Chondrocyte (in vitro differentiated cells): ENCODE data around the gene BANF1. TPM values are rescaled to one million over a fixed set of nuclear protein-coding genes. Genes with fewer than 3 reads are reported as not detected.
A peak's percentile ranks its signal among the peaks of the same experiment; 100 is the strongest.

ENCODE experiments used
- DNase-seq: peaks from one replicate; pipeline ENCODE4 v3.0.0; 2021; ENCODE audit warnings: mixed read lengths, low spot score
- H3K27ac Mint-ChIP-seq: one replicate; pipeline ENCODE4 v1.8.0; 2021; ENCODE audit warnings: mild to moderate bottlenecking, moderate library complexity, mixed read lengths; ENCODE audit not compliant: unreplicated experiment
- H3K27me3 Mint-ChIP-seq: 2 replicates; pipeline ENCODE4 v1.8.0; 2021; ENCODE audit warnings: low read depth, mixed read lengths
- H3K36me3 Mint-ChIP-seq: 2 replicates; pipeline ENCODE4 v1.8.0; 2021; ENCODE audit warnings: low read depth, mixed read lengths
- H3K4me1 Mint-ChIP-seq: 2 replicates; pipeline ENCODE4 v1.8.0; 2021; ENCODE audit warnings: low read depth, mild to moderate bottlenecking, mixed read lengths
- H3K4me3 Mint-ChIP-seq: one replicate; pipeline ENCODE4 v1.8.0; 2021; ENCODE audit warnings: mild to moderate bottlenecking, moderate library complexity, mixed read lengths; ENCODE audit not compliant: unreplicated experiment
- H3K9me3 Mint-ChIP-seq: 2 replicates; pipeline ENCODE4 v1.8.0; 2021; ENCODE audit warnings: low read depth, mixed read lengths
- total RNA-seq: library from RNA; stranded (reverse); gene quantifications from 3 replicates; pipeline ENCODE4 v1.2.1, GENCODE V29; 2021
- TF ChIP-seq, protein P1 (sequence below): fragments of 200-600 bp; sonication (generic); IDR thresholded peaks from 2 replicates; pipeline ENCODE4 v1.5.0; 2021; ENCODE audit warnings: antibody characterized with exemption, mild to moderate bottlenecking, moderate library complexity

BANF1 gene
- total RNA-seq, 1 donor from 2014 or later, result 187 TPM

DNA sequence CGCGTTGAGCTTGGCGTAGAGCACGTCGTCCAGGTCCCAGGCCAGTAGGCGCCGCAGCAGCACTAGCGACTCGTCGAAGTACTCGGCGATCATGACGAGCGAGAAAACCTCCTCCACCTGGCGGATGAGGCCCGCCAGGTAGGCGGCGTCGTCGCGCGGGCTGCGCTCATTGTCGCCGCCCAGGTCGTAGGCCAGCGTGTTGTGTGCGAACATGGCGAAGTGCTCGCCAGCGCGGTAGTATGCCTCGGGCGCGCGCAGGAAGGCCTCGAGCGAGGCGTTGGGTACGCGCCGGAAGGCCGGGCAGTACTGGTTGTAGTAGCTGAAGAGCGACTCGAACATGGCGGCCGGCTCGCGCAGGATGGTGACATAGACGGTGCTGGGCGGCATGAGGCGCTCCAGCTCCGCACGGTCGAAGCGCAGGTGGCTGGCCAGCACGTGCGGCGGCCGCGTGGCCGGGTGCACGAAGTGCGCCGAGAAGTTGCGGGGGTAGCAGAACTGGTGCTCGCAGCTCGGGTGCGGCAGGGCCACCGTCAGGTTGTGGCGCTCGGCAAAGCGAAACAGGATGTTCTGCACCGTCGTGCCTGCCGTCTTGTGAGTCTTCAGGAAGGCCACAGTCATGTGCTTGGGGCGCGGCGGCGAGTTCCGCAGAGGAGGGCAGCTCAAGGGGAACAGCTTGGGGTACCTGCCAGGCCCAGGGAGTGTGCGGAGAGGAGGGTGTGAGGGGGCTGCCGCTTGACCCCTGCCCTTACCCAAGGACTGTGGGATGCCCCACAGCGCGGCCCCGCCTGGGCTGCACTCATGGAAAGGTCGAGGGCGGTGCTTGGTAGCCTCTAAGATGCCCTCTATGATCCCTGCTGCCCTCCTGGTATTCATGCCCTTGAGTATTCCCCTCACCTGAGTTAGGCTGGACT, 40.9 kb downstream of the BANF1 start:
- no peaks in the 10 kb centered on the region for H3K36me3 Mint-ChIP-seq
- H3K4me3 Mint-ChIP-seq, result no peak overlapping the region
- H3K9me3 Mint-ChIP-seq, result no peaks in the 10 kb centered on the region
- TF ChIP-seq, protein P1, sequence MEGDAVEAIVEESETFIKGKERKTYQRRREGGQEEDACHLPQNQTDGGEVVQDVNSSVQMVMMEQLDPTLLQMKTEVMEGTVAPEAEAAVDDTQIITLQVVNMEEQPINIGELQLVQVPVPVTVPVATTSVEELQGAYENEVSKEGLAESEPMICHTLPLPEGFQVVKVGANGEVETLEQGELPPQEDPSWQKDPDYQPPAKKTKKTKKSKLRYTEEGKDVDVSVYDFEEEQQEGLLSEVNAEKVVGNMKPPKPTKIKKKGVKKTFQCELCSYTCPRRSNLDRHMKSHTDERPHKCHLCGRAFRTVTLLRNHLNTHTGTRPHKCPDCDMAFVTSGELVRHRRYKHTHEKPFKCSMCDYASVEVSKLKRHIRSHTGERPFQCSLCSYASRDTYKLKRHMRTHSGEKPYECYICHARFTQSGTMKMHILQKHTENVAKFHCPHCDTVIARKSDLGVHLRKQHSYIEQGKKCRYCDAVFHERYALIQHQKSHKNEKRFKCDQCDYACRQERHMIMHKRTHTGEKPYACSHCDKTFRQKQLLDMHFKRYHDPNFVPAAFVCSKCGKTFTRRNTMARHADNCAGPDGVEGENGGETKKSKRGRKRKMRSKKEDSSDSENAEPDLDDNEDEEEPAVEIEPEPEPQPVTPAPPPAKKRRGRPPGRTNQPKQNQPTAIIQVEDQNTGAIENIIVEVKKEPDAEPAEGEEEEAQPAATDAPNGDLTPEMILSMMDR, result no peak
- H3K4me1 Mint-ChIP-seq, result peaks cover 12% of the 10 kb centered on the region
- no peaks in the 10 kb centered on the region for H3K27me3 Mint-ChIP-seq
- H3K27ac Mint-ChIP-seq, result no peak overlapping the region
- no peak for DNase-seq

DNA sequence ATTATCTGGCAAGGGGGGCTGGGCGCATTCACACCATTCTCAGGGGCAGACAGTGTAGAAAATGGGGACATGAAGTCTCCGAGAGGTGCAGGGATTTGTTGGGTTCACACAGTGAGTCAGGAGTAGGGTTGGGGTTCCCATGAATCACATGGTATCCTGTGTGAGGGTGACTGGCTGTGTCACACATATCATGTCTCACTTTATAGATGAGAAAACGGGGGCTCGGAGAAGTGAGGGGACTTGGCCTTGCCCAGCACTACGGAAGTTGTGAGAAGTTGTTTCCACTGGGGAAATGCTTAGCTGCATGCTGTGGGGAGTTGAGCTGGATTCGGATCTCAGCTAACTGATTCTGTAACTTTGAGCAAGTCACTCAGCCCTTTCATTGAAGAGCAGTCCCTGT, 42.5 kb downstream of the BANF1 start:
- Mint-ChIP-seq H3K36me3 (no peaks in the 10 kb centered on the region), H3K27ac (no peak overlapping the region), H3K4me3 (no peak overlapping the region), H3K9me3 (no peaks in the 10 kb centered on the region), H3K4me1 (peaks cover 21% of the 10 kb centered on the region), H3K27me3 (no peaks in the 10 kb centered on the region)
- TF ChIP-seq, protein P1, result no peak
- no peak for DNase-seq

DNA sequence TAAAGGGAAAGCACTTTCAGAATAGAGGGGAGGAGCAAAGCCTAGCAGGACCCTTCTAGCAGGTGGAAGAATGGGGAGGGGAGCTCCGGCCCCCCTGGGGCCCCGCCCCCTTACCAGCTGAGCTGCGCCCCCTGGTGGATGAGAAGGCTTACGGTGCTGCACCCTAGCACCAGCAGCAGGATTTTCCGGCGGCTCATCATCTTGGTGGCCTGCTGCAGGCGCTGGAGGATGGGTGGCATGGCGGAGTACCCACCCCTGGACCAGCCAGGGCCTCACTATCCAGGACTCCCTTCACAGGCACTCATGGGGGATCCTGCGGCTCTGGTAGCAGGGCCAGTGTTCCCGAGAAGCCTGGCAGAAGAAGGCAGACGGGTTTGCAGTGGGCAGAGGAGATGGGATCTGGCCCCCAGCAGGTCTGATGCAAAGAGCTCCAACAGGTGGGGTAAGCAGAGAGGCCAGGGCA, 42.9 kb downstream of the BANF1 start:
- H3K9me3 Mint-ChIP-seq, result no peaks in the 10 kb centered on the region
- no peak overlapping the region for H3K27ac Mint-ChIP-seq
- peaks cover 21% of the 10 kb centered on the region for H3K4me1 Mint-ChIP-seq
- no peak overlapping the region for H3K4me3 Mint-ChIP-seq
- TF ChIP-seq, protein P1, result peak; percentile 97
- no peak for DNase-seq
- no peaks in the 10 kb centered on the region for H3K27me3 Mint-ChIP-seq
- no peaks in the 10 kb centered on the region for H3K36me3 Mint-ChIP-seq

DNA sequence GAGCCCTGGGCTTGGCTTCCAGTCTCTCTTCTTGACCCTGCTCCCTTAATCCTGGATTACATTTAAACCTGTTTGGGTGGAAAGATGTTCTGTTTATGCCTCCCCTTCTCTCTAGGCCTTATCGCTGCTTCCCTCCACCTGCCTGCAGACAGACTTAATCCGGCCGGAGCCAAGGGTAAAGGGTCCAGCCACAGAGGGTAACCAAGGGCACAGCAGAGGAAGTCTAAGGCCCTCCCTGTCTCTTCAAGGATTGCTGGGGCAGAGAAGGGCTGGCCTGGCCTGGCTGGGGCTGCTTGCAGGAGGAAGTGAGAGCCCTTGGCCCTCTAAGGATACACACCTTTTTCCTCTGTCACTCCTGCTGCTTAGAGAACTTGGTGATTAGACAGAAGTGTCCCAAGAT, 44.6 kb downstream of the BANF1 start:
- Mint-ChIP-seq H3K4me3 (no peak overlapping the region), H3K4me1 (peaks cover 32% of the 10 kb centered on the region), H3K36me3 (no peaks in the 10 kb centered on the region), H3K27me3 (no peaks in the 10 kb centered on the region), H3K27ac (no peak overlapping the region), H3K9me3 (no peaks in the 10 kb centered on the region)
- DNase-seq, result no peak
- TF ChIP-seq, protein P1, result no peak

DNA sequence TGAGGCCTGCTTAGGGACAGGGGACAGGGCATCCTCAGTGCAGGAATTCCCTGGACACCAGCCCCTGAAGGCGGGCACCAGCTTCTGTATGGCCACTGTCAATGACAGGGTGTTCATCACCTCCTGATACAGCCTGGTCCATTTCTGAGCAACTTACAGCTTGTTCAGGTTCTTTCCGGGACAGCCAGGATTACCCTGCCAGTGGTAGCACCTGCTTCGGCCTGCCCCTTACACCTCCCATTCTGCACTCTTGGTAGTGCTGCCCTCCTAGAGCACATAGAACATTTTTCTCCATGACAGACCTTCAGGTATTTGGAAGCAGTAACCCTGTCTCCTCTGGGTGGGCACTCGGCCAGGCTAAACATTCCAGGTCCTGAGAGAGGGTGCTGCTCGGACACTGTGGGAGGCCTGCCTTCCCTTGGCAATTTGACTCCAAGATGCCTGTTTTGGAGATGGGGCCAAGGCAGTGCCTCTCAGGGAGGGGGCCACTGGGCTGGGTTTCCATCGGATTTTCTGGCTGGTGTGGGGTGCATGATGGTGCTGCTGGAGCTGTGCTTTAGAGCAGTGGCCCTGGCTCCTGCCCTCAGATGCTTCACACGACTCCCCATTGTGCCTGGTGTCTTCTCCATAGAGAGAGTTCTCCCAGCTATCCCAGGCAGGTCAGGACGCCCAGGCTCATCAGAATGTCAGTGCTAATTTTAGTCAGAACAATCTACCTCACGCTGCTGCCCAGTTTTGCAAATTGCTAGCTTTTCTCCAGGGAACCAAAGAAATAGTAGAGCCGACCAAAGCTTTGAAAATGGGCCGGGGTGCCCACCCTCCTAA, 45.5 kb downstream of the BANF1 start:
- TF ChIP-seq, protein P1, result no peak
- H3K27me3 Mint-ChIP-seq, result no peaks in the 10 kb centered on the region
- DNase-seq, result peak; percentile 47
- no peaks in the 10 kb centered on the region for H3K9me3 Mint-ChIP-seq
- H3K4me3 Mint-ChIP-seq, result peak overlapping the region; percentile 31
- H3K27ac Mint-ChIP-seq, result peak overlapping the region; percentile 45
- peaks cover 36% of the 10 kb centered on the region for H3K4me1 Mint-ChIP-seq
- H3K36me3 Mint-ChIP-seq, result peaks cover 2% of the 10 kb centered on the region
